Measurements from ENCODE around the gene FBN3.

Gene FBN3

GRCh38 chr19:8135946-8136618 lies 13.3 kb downstream of the FBN3 start:
- TF ChIP-seq EP300 (IDR thresholded peaks at IDR 0.05; ENCODE audit: borderline replicate concordance) (no peak), RAD21 (IDR thresholded peaks at IDR 0.05; ENCODE audit: low read depth) (no peak), CEBPB (IDR thresholded peaks at IDR 0.05) (no peak), YY1 (IDR thresholded peaks at IDR 0.05; ENCODE audit: low read depth) (no peak), TEAD4 (IDR thresholded peaks at IDR 0.05) (no peak), USF1 (IDR thresholded peaks at IDR 0.05) (no peak), ZBTB7A (IDR thresholded peaks at IDR 0.05; ENCODE audit: low read depth) (no peak), EGR1 (IDR thresholded peaks at IDR 0.05) (no peak), TAF1 (IDR thresholded peaks at IDR 0.05; ENCODE audit: low read depth) (no peak), TCF12 (IDR thresholded peaks at IDR 0.05; ENCODE audit: low read depth) (no peak), MAX (IDR thresholded peaks at IDR 0.05) (no peak), REST (IDR thresholded peaks at IDR 0.05; ENCODE audit: low read depth) (no peak), FOXM1 (IDR thresholded peaks at IDR 0.05; ENCODE audit: borderline replicate concordance, low read depth) (no peak), NFIC (IDR thresholded peaks at IDR 0.05) (no peak), CREB1 (IDR thresholded peaks at IDR 0.05; ENCODE audit: low read depth) (no peak)

- TF ChIP-seq ZBTB7A (IDR thresholded peaks at IDR 0.05; ENCODE audit: low read depth) (no peak), TEAD4 (IDR thresholded peaks at IDR 0.05) (no peak), CREB1 (IDR thresholded peaks at IDR 0.05; ENCODE audit: low read depth) (no peak), FOXM1 (IDR thresholded peaks at IDR 0.05; ENCODE audit: borderline replicate concordance, low read depth) (no peak), EP300 (IDR thresholded peaks at IDR 0.05; ENCODE audit: borderline replicate concordance) (no peak), EGR1 (IDR thresholded peaks at IDR 0.05) (no peak), USF1 (IDR thresholded peaks at IDR 0.05) (no peak), REST (IDR thresholded peaks at IDR 0.05; ENCODE audit: low read depth) (no peak), NFIC (IDR thresholded peaks at IDR 0.05) (no peak), YY1 (IDR thresholded peaks at IDR 0.05; ENCODE audit: low read depth) (no peak), MAX (IDR thresholded peaks at IDR 0.05) (no peak), TAF1 (IDR thresholded peaks at IDR 0.05; ENCODE audit: low read depth) (no peak), RAD21 (IDR thresholded peaks at IDR 0.05; ENCODE audit: low read depth) (no peak), TCF12 (IDR thresholded peaks at IDR 0.05; ENCODE audit: low read depth) (no peak), CEBPB (IDR thresholded peaks at IDR 0.05) (no peak)
Observed at GRCh38 chr19:8132858-8133458, 16.4 kb downstream of the FBN3 start.

GRCh38 chr19:8131517-8131916 lies 17.9 kb downstream of the FBN3 start:
- no peak for TF ChIP-seq TAF1 (IDR thresholded peaks at IDR 0.05; ENCODE audit: low read depth)
- TF ChIP-seq ZBTB7A (IDR thresholded peaks at IDR 0.05; ENCODE audit: low read depth), result no peak
- no peak for TF ChIP-seq NFIC (IDR thresholded peaks at IDR 0.05)
- TF ChIP-seq CREB1 (IDR thresholded peaks at IDR 0.05; ENCODE audit: low read depth), result no peak
- TF ChIP-seq FOXM1 (IDR thresholded peaks at IDR 0.05; ENCODE audit: borderline replicate concordance, low read depth), result no peak
- TF ChIP-seq USF1 (IDR thresholded peaks at IDR 0.05), result no peak
- no peak for TF ChIP-seq RAD21 (IDR thresholded peaks at IDR 0.05; ENCODE audit: low read depth)
- TF ChIP-seq TCF12 (IDR thresholded peaks at IDR 0.05; ENCODE audit: low read depth), result no peak
- no peak for TF ChIP-seq EP300 (IDR thresholded peaks at IDR 0.05; ENCODE audit: borderline replicate concordance)
- no peak for TF ChIP-seq CEBPB (IDR thresholded peaks at IDR 0.05)

GRCh38 chr19:8129061-8129618 lies 20.3 kb downstream of the FBN3 start:
- TF ChIP-seq EP300 (IDR thresholded peaks at IDR 0.05; ENCODE audit: borderline replicate concordance) (no peak), TEAD4 (IDR thresholded peaks at IDR 0.05) (no peak), FOXM1 (IDR thresholded peaks at IDR 0.05; ENCODE audit: borderline replicate concordance, low read depth) (no peak), NFIC (IDR thresholded peaks at IDR 0.05) (no peak), MAX (IDR thresholded peaks at IDR 0.05) (no peak), TCF12 (IDR thresholded peaks at IDR 0.05; ENCODE audit: low read depth) (no peak), EGR1 (IDR thresholded peaks at IDR 0.05) (no peak), RAD21 (IDR thresholded peaks at IDR 0.05; ENCODE audit: low read depth) (no peak)
